ENCODE results near the gene ERRFI1.

ERRFI1 gene

GRCh38 chr1:8003438-8004112 lies 22.5 kb downstream of the ERRFI1 start:
- DNase-seq (ENCODE audit: low read depth), result no peak

- DNase-seq (ENCODE audit: low read depth), result no peak
Measured at GRCh38 chr1:8002921-8003320, 23.2 kb downstream of the ERRFI1 start.

- no peak for DNase-seq (ENCODE audit: low read depth)
Measured at GRCh38 chr1:8002329-8002910, 23.7 kb downstream of the ERRFI1 start.

GRCh38 chr1:7995437-7995836 lies 30.7 kb downstream of the ERRFI1 start:
- DNase-seq (ENCODE audit: low read depth), result no peak

GRCh38 chr1:7994827-7995226 lies 31.3 kb downstream of the ERRFI1 start:
- DNase-seq (ENCODE audit: low read depth), result no peak

GRCh38 chr1:7993593-7994479 lies 32.3 kb downstream of the ERRFI1 start:
- DNase-seq (ENCODE audit: low read depth), result peak; percentile 58

GRCh38 chr1:7992885-7993284 lies 33.2 kb downstream of the ERRFI1 start:
- peak; percentile 54 for DNase-seq (ENCODE audit: low read depth)

- peak; percentile 78 for DNase-seq (ENCODE audit: low read depth)
Measured at GRCh38 chr1:7991504-7992440, 34.3 kb downstream of the ERRFI1 start.

- peak; percentile 32 for DNase-seq (ENCODE audit: low read depth)
Measured at GRCh38 chr1:7989762-7990428, 36.2 kb downstream of the ERRFI1 start.

- DNase-seq (ENCODE audit: low read depth), result no peak
Measured at GRCh38 chr1:7988576-7988975, 37.5 kb downstream of the ERRFI1 start.

GRCh38 chr1:7987528-7987927 lies 38.6 kb downstream of the ERRFI1 start:
- DNase-seq (ENCODE audit: low read depth), result no peak

- no peak for DNase-seq (ENCODE audit: low read depth)
Measured at GRCh38 chr1:7985851-7986612, 40.1 kb downstream of the ERRFI1 start.

GRCh38 chr1:7984811-7985210 lies 41.3 kb downstream of the ERRFI1 start:
- no peak for DNase-seq (ENCODE audit: low read depth)

- DNase-seq (ENCODE audit: low read depth), result no peak
Measured at GRCh38 chr1:7983086-7983778, 42.9 kb downstream of the ERRFI1 start.

GRCh38 chr1:7980984-7981383 lies 45.1 kb downstream of the ERRFI1 start:
- no peak for DNase-seq (ENCODE audit: low read depth)

- peak; percentile 67 for DNase-seq (ENCODE audit: low read depth)
Measured at GRCh38 chr1:7975212-7975865, 50.8 kb downstream of the ERRFI1 start.

GRCh38 chr1:7973086-7973485 lies 53.0 kb downstream of the ERRFI1 start:
- DNase-seq (ENCODE audit: low read depth), result no peak

GRCh38 chr1:7972285-7972684 lies 53.8 kb downstream of the ERRFI1 start:
- DNase-seq (ENCODE audit: low read depth), result no peak

GRCh38 chr1:7971024-7971423 lies 55.1 kb downstream of the ERRFI1 start:
- no peak for DNase-seq (ENCODE audit: low read depth)
